Amniotic epithelial cell (primary cell): ENCODE data around the gene SH2D4B.

Source experiments
- DNase-seq: peaks from one replicate; pipeline ENCODE4 v3.0.0-alpha.2; 2010; ENCODE audit warnings: low read depth

Gene SH2D4B

GRCh38 chr10:80590585-80591125, 53.0 kb downstream of the SH2D4B start:
- DNase-seq, result no peak

- DNase-seq, result peak; percentile 42
Observed at GRCh38 chr10:80596391-80597257, 58.9 kb downstream of the SH2D4B start.

GRCh38 chr10:80598084-80598798, 60.5 kb downstream of the SH2D4B start:
- no peak for DNase-seq

- DNase-seq, result no peak
Observed at GRCh38 chr10:80598951-80599350, 61.2 kb downstream of the SH2D4B start.

- DNase-seq, result peak; percentile 39
Observed at GRCh38 chr10:80599424-80599847, 61.7 kb downstream of the SH2D4B start.

- no peak for DNase-seq
Observed at GRCh38 chr10:80600256-80600655, 62.6 kb downstream of the SH2D4B start.

- no peak for DNase-seq
Observed at GRCh38 chr10:80602881-80603280, 65.2 kb downstream of the SH2D4B start.

- DNase-seq, result no peak
Observed at GRCh38 chr10:80603516-80603915, 65.8 kb downstream of the SH2D4B start.

- no peak for DNase-seq
Observed at GRCh38 chr10:80608706-80609105, 71.0 kb downstream of the SH2D4B start.

- DNase-seq, result no peak
Observed at GRCh38 chr10:80609331-80609730, 71.6 kb downstream of the SH2D4B start.

- DNase-seq, result no peak
Observed at GRCh38 chr10:80611481-80612185, 73.9 kb downstream of the SH2D4B start.

- no peak for DNase-seq
Observed at GRCh38 chr10:80612261-80612660, 74.6 kb downstream of the SH2D4B start.

- no peak for DNase-seq
Observed at GRCh38 chr10:80613466-80614170, 75.9 kb downstream of the SH2D4B start.

GRCh38 chr10:80614576-80615416, 77.1 kb downstream of the SH2D4B start:
- no peak for DNase-seq

- DNase-seq, result no peak
Observed at GRCh38 chr10:80617807-80618206, 80.1 kb downstream of the SH2D4B start.

- no peak for DNase-seq
Observed at GRCh38 chr10:80619036-80619435, 81.3 kb downstream of the SH2D4B start.

GRCh38 chr10:80622153-80622552, 84.5 kb downstream of the SH2D4B start:
- no peak for DNase-seq

- no peak for DNase-seq
Observed at GRCh38 chr10:80630324-80630723, 92.6 kb downstream of the SH2D4B start.

GRCh38 chr10:80632742-80633141, 95.0 kb downstream of the SH2D4B start:
- DNase-seq, result no peak

- peak; percentile 21 for DNase-seq
Observed at GRCh38 chr10:80633383-80633860, 95.7 kb downstream of the SH2D4B start.

- no peak for DNase-seq
Observed at GRCh38 chr10:80633910-80634309, 96.2 kb downstream of the SH2D4B start.
